Neutrophil (primary cell): Measurements from ENCODE around the gene LRRC28.

Experiments
- H3K27ac ChIP-seq: fragments of 200-600 bp; sonication (generic); 2 replicates; pipeline ENCODE4 v1.5.1; 2016; ENCODE audit warnings: mild to moderate bottlenecking, moderate library complexity
- H3K27me3 ChIP-seq: fragments of 200-600 bp; sonication (generic); 2 replicates; pipeline ENCODE4 v1.6.0; 2016; ENCODE audit warnings: mild to moderate bottlenecking
- H3K36me3 ChIP-seq: fragments of 200-600 bp; sonication (generic); 2 replicates; pipeline ENCODE4 v1.5.1; 2017
- H3K4me1 ChIP-seq, 2 experiments: fragments of 200-600 bp in 1 of 2; sonication (generic) in 1 of 2; 1 replicate in 1 of 2; 2 replicates in 1 of 2; pipeline versions ENCODE4 v1.5.1 to v1.6.1; 2013 to 2016; ENCODE audit warnings: low read depth in 1 of 2, low read length in 1 of 2, mild to moderate bottlenecking in 1 of 2, moderate library complexity in 1 of 2; ENCODE audit not compliant: control insufficient read depth in 1 of 2, insufficient read depth in 1 of 2
- H3K4me3 ChIP-seq, 2 experiments: fragments of 200-600 bp in 1 of 2; sonication (generic) in 1 of 2; 1 replicate in 1 of 2; 2 replicates in 1 of 2; pipeline ENCODE4 v1.5.1; 2013 to 2016; ENCODE audit warnings: low read depth in 1 of 2, low read length in 1 of 2, mild to moderate bottlenecking in 1 of 2, moderate library complexity in 1 of 2
- H3K9me3 ChIP-seq: fragments of 200-600 bp; sonication (generic); 2 replicates; pipeline ENCODE4 v1.5.1; 2016
- TF ChIP-seq, protein P1 (sequence below): fragments of 200-600 bp; sonication (generic); IDR thresholded peaks from 2 replicates; pipeline ENCODE4 v1.5.1; 2016; ENCODE audit warnings: antibody characterized with exemption

Gene LRRC28

GRCh38 chr15:99434506-99435112, 183.3 kb downstream of the LRRC28 start:
- H3K36me3 ChIP-seq = no peaks in the 10 kb centered on the region
- H3K9me3 ChIP-seq = no peaks in the 10 kb centered on the region
- TF ChIP-seq, protein P1, sequence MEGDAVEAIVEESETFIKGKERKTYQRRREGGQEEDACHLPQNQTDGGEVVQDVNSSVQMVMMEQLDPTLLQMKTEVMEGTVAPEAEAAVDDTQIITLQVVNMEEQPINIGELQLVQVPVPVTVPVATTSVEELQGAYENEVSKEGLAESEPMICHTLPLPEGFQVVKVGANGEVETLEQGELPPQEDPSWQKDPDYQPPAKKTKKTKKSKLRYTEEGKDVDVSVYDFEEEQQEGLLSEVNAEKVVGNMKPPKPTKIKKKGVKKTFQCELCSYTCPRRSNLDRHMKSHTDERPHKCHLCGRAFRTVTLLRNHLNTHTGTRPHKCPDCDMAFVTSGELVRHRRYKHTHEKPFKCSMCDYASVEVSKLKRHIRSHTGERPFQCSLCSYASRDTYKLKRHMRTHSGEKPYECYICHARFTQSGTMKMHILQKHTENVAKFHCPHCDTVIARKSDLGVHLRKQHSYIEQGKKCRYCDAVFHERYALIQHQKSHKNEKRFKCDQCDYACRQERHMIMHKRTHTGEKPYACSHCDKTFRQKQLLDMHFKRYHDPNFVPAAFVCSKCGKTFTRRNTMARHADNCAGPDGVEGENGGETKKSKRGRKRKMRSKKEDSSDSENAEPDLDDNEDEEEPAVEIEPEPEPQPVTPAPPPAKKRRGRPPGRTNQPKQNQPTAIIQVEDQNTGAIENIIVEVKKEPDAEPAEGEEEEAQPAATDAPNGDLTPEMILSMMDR = no peak
- peaks cover 0 to 4% of the 10 kb centered on the region in 2 experiments for H3K4me1 ChIP-seq
- no peak overlapping the region for H3K27ac ChIP-seq
- H3K27me3 ChIP-seq = peaks cover 32% of the 10 kb centered on the region
- H3K4me3 ChIP-seq = no peak overlapping the region

GRCh38 chr15:99435113-99435695, 183.9 kb downstream of the LRRC28 start:
- peaks cover 32% of the 10 kb centered on the region for H3K27me3 ChIP-seq
- no peaks in the 10 kb centered on the region for H3K9me3 ChIP-seq
- H3K4me3 ChIP-seq = no peak overlapping the region
- no peak overlapping the region for H3K27ac ChIP-seq
- TF ChIP-seq, protein P1 = no peak
- peaks cover 0 to 4% of the 10 kb centered on the region in 2 experiments for H3K4me1 ChIP-seq
- no peaks in the 10 kb centered on the region for H3K36me3 ChIP-seq

GRCh38 chr15:99435877-99436541, 184.7 kb downstream of the LRRC28 start:
- Histone ChIP-seq H3K27me3 (peaks cover 32% of the 10 kb centered on the region), H3K9me3 (no peaks in the 10 kb centered on the region), H3K4me3 (no peak overlapping the region), H3K4me1 (peaks cover 0 to 4% of the 10 kb centered on the region in 2 experiments), H3K27ac (no peak overlapping the region), H3K36me3 (no peaks in the 10 kb centered on the region)
- TF ChIP-seq, protein P1 = no peak

DNA sequence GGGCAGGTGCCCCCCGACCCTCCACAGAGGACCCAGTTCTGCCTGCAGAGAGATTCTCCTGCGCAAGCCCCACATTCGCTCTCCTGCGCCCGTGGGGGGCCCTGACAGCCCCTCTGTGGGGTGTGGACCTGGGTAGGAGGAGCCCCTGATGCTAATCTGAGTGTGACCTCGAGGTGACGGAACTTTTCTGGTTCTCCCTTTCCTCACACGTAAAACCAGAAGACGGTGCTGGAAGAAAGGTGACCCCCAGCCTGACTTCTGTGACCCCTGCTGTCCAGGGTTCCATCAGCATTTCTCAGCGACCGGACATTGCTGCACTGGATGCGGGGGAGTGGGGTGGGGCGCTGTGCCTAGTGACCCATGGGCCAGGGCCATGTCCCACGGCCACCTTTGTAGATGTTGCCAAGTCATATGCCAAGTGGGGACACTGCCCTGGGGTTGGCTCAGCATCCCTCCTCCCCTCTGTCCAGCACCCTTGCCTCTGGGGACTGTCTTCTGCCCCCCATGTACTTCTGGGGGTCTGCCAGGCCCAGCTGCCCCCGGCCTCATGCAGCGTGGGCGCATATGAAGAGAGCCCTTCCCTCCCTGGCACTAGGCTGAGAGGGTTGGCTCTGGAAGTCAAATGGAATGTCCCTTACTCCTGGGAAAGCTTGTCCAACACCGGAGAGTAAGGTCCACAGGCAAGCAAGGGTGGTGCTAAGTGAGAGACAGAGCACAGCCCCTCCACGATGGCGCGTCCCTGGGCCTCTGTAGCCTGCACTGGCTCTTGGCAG, 185.4 kb downstream of the LRRC28 start:
- Histone ChIP-seq H3K36me3 (no peaks in the 10 kb centered on the region), H3K4me3 (no peak overlapping the region), H3K9me3 (no peaks in the 10 kb centered on the region), H3K27me3 (peaks cover 32% of the 10 kb centered on the region), H3K27ac (no peak overlapping the region), H3K4me1 (peaks cover 0 to 4% of the 10 kb centered on the region in 2 experiments)
- TF ChIP-seq, protein P1 = no peak

DNA sequence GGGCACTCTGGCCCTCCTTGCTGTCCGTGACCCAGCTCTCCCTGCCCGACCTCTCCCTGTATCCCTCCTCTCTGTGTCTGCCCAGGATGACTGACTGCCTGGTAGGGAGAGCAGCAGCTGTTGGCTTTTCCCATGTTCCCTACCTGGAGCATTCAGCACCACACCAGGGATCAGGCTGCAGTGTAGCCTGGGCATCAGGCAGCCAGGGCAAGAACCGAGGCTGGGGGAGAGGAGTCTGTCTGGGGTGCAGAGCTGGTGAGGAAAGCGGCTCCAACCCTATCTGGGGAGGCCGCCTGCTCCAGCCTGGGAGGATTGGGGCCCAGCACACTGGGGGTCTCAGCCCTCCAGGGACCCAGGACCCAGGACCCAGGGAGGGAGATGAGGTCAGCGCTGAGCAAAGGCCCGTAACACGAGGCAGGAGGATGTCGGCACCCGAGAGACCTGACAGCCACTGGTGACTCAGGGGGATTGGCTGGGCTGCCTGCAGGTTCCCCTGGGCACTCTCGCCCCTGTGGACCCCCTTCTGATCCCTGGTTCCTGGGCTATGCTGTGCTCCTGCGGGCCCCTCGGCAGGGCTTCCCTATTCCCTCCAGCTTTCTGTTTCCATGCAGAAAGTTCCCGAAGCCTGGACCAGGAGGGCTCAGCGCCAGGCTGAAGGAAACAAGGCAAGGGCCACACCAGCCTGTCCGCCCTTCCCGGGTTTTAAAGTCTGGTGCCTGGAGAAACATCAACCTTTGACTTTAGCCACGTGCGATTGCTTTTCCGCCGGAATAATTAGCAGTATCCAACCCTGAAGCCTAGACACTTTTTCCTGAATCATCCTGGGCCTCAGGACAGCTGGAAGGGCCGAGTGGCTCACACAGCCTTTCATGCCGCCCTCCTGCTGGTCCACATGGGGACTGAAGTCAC, 186.3 kb downstream of the LRRC28 start:
- H3K4me3 ChIP-seq = no peak overlapping the region
- TF ChIP-seq, protein P1 = no peak
- H3K9me3 ChIP-seq = no peaks in the 10 kb centered on the region
- H3K27ac ChIP-seq = no peak overlapping the region
- no peaks in the 10 kb centered on the region for H3K36me3 ChIP-seq
- H3K4me1 ChIP-seq = peaks cover 0 to 4% of the 10 kb centered on the region in 2 experiments
- H3K27me3 ChIP-seq = peaks cover 32% of the 10 kb centered on the region
